ENCODE data around the gene BCAP29. TPM values are rescaled to one million over a fixed set of nuclear protein-coding genes. Genes with fewer than 3 reads are reported as not detected.

Gene BCAP29
- polyA plus RNA-seq, 4 donors, result 48.3 to 54.1 (median 51.8) TPM

DNA sequence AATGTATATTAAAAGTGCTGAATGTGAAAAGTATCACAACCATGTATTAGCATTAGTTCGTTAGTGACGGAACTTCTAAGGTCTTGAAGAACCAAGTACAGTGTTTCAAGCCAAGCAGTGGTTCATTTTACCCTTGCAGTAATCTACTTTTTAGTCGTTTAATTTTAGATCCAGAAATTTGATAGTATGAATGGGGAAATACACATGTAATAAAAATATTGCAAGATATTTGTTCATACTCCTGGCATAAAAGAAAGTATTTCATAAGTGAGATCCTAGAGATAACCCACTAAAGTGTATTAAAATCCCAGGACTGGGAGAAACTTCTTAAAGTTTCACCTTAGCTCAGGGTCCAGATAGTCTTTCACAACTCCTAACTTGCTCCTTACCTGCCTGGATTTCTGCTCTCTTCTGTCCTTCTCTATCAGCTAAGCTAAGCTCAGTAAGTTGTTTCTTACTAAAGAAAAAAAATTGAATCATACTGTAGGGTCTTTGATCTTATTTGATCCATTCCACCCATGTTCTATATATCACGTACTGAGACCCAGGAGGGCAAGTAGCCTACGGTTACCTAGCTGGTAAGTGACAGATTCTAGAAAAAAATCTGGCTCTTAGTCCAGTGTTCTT is 1.5 kb downstream of the BCAP29 start:
- DNase-seq (ENCODE audit: low read depth in 4 of 4, low spot score in 2 of 4), result no peak

GRCh38 chr7:107582875-107583274 is 2.8 kb downstream of the BCAP29 start:
- DNase-seq (ENCODE audit: low read depth in 4 of 4, low spot score in 2 of 4), result no peak

DNA sequence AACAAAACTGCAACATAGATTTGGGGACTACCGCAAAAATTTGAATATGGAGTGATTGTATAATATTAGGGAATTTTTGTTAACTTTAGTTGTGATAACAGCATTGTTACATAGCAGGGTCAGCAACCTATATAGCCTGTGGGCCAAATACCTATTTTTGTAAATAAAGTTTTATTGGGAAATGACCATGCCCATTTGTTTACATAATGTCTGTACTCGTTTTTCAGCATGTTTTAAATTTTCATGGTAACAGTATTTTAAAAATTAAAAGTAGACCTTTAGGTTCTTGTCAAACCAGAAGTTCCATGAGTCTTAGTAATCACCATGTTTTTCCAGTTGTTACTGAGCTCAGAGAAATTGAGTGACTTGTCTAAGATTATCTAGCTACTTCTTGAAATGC is 4.7 kb downstream of the BCAP29 start:
- DNase-seq (ENCODE audit: low read depth in 4 of 4, low spot score in 2 of 4), result no peak

GRCh38 chr7:107588529-107589130 is 8.6 kb downstream of the BCAP29 start:
- DNase-seq (ENCODE audit: low read depth in 4 of 4, low spot score in 2 of 4), result no peak

DNA sequence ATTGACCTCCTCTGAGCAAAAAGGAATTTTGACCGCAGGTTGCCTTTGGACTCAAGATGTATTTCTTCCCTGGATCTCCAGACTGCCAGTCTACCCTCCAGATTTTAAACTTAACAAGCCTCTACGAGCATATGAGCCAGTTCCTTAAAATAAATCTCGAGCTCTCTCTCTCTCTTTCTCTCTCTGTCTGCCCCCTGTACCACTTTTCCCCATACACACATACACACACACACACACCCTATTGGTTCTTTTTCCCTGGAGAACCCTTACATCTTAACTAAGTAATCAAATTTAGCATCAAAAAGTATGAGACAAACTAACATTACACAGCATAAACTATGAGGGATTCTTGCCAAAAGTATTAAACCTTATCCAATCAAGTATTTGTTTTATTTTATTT is 11.4 kb downstream of the BCAP29 start:
- DNase-seq (ENCODE audit: low read depth in 4 of 4, low spot score in 2 of 4), result no peak

- DNase-seq (ENCODE audit: low read depth in 4 of 4, low spot score in 2 of 4), result no peak
These were observed 12.4 kb downstream of the BCAP29 start for GRCh38 chr7:107592361-107593024.

DNA sequence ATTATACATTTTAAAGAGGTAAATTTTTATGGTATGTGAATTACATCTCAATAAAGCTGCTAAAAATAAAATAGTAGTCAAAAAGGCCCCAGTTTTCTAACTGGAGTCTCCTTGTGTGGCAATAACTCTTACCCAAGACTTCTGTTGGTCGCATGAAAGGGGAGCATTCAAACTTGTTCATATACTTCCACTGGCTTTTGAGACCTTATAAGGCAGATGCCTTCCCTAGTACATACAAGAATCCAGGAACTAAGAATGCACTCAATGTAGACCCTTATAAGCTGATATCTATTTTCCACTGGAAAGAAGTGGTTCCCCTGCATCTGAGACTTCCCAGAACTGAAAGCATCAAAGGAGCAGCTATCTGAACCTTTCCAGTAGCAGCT is 13.0 kb downstream of the BCAP29 start:
- no peak for DNase-seq (ENCODE audit: low read depth in 4 of 4, low spot score in 2 of 4)

GRCh38 chr7:107594961-107595737 is 15.1 kb downstream of the BCAP29 start:
- DNase-seq (ENCODE audit: low read depth in 4 of 4, low spot score in 2 of 4), result no peak

GRCh38 chr7:107596881-107597581 is 17.0 kb downstream of the BCAP29 start:
- no peak for DNase-seq (ENCODE audit: low read depth in 4 of 4, low spot score in 2 of 4)

DNA sequence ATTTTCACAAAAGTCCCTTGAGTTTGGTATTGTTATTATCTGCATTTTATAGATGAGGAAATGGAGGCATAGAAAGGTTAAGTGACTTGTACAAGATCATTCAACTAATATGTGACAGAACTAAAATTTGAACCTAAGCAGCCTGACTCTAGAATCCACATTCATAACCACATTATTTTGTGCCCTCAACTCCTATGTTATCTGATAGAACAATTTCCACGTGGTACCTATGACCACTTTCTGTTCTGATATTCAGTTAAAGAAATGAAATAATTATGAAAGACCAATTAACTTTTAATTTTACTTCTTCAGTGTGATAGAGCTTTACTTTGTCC is 17.5 kb downstream of the BCAP29 start:
- no peak for DNase-seq (ENCODE audit: low read depth in 4 of 4, low spot score in 2 of 4)

DNA sequence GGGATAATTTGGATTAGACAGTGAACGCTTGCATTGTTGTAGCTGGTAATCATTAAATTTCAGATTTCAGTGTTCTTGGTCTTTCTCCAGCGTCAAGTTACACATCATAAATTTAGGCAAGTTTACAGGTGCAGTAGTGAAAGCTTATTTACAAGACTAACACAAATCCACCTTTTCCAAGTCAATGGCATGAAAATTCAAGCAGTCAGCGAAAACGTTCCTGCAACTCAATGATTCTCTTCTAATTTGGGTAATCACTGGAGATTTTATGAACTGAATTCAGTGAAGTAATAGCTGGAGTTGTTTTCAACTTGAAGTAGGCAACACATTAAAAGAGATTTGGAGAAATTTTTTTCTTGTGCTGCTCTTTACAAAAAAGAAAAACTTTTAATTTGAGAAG is 17.9 kb downstream of the BCAP29 start:
- no peak for DNase-seq (ENCODE audit: low read depth in 4 of 4, low spot score in 2 of 4)

DNA sequence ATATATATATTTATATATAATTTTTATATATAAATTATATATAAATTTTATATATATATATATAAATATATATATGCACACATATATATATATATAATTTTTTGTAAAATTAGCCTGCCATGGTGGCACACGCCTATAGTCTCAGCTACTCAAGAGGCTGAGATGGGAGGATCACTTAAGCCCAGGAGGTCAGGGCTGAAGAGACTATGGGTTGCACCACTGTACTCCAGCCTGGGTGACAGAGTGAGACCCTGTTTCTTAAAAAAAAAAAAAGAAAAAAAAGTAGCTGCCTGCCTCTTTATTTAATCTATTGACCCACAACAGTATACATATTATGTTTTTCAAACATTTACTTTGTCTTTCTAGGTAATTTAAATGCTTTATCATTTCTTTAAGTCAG is 19.2 kb downstream of the BCAP29 start:
- DNase-seq (ENCODE audit: low read depth in 4 of 4, low spot score in 2 of 4), result no peak

- DNase-seq (ENCODE audit: low read depth in 4 of 4, low spot score in 2 of 4), result no peak
These were observed 20.8 kb downstream of the BCAP29 start for GRCh38 chr7:107600816-107601215.

- DNase-seq (ENCODE audit: low read depth in 4 of 4, low spot score in 2 of 4), result no peak
These were observed 25.3 kb downstream of the BCAP29 start for GRCh38 chr7:107605218-107605815.

- DNase-seq (ENCODE audit: low read depth in 4 of 4, low spot score in 2 of 4), result no peak
These were observed 26.3 kb downstream of the BCAP29 start for GRCh38 chr7:107606303-107606702.

GRCh38 chr7:107609811-107610261 is 29.8 kb downstream of the BCAP29 start:
- DNase-seq (ENCODE audit: low read depth in 4 of 4, low spot score in 2 of 4), result no peak

DNA sequence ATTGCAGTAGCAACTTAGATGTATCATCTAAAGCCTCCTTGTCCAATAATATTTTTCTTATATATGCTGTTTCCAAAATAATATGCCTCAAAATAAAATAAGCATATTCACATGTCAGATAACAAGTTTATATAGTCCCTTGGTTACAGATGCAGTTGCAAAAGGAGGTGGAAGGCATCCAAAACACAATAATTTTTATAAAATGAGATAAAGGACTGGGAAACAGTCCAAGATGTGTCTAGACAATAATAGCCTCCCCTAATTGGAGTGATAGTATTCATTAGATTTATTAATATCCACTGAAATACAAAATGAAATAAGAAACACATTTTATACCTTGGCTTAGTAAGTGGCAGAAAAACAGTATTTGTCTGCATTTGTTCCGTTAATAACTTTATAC is 30.3 kb downstream of the BCAP29 start:
- DNase-seq (ENCODE audit: low read depth in 4 of 4, low spot score in 2 of 4), result no peak

DNA sequence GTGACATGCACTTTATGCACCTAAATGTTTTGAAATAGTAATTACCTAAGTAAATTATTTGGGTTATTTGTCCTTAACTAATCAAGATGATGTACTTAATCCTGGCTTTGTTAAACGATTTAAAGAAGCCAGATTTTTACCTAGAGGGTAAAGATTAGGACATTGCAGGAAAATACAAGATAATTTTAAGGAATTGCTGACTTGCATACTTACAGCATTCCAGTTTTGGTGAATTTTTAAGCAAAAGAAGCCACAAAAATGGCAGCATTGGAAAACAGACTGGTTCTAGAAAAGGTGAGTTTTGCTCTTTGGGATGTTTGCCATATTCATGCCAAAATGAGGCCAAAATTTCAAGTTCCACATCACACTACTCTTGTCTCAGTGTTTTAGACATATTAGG is 33.4 kb downstream of the BCAP29 start:
- no peak for DNase-seq (ENCODE audit: low read depth in 4 of 4, low spot score in 2 of 4)

DNA sequence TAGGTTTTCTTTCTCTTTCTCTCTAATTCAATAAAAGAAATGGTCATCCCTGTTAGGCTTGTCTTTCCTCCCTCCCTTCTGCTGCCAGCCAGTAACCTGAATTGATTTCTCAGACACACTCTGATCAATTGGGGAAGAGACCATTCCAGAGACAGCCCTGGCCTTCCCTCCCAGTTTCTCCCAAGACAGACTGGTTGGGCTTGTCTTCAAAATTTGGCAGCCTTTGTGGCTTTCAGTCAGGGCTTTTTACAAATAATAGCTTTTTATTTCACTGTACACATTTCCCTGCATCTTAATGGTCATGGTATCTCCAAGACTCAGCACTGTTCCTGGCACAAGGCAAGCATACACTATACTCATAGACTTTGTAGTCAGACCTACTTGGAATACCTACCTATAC is 33.9 kb downstream of the BCAP29 start:
- no peak for DNase-seq (ENCODE audit: low read depth in 4 of 4, low spot score in 2 of 4)

- DNase-seq (ENCODE audit: low read depth in 4 of 4, low spot score in 2 of 4), result no peak
These were observed 34.4 kb downstream of the BCAP29 start for GRCh38 chr7:107614425-107614824.

Data from left renal cortex interstitium (tissue), 4 donors.